Subcutaneous adipose tissue (tissue), 4 donors: ENCODE results near the gene LEUTX. TPM values are rescaled to one million over a fixed set of nuclear protein-coding genes. Genes with fewer than 3 reads are reported as not detected.

ENCODE experiments used
- CTCF ChIP-seq: fragments of 450-650 bp; IDR thresholded peaks from one replicate; pipeline ENCODE4 v1.5.1; 2016; ENCODE audit warnings: low read depth, mild to moderate bottlenecking, control low read depth, antibody characterized with exemption, moderate library complexity
- total RNA-seq, 4 donors: library from RNA; depleted of rRNA; stranded (reverse); fragments of >200 nt; gene quantifications; one replicate each; pipeline ENCODE4 v1.1.0, GENCODE V29; 2016

The LEUTX gene
- total RNA-seq, 4 donors from 2014 or later, result not detected

DNA sequence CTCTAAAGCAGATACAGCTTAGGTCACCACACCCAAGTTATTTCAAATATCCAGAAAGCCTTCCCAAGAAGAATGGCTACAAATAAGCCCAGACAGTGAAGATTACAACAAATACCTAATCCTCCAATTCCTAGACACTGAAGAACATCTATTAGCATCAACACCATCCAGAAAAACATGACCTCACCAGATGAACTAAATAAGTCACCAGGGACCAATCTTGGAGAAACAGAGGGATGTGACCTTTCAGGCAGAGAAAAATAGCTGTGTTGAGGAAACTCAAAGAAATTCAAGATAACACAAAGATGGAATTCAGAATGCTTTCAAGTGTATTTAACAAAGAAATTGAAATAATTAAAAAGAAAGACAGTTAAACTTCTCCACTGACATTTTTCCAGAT, 25.9 kb upstream of the LEUTX start:
- TF ChIP-seq CTCF, result no peak

- TF ChIP-seq CTCF, result no peak
These were observed 24.1 kb upstream of the LEUTX start for GRCh38 chr19:39754544-39754943.

DNA sequence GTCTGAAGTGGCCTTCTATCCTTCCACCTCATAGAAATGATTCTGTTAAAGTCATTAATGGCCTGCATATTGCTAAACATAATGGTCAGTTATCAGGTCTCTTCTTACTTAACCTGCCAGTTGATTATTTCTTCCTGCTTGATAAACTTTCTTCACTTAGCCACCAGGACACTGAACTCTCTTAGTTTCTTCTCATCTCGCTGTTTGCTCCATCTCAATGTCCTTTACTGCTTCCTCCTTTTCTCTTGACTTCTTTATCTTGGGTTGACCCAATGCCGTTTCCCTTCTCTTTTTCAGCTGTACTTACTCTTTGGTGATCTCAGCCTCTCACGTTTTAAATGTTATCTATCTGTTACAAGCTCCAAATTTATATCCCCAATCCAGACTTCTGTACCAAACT, 23.7 kb upstream of the LEUTX start:
- TF ChIP-seq CTCF, result no peak

DNA sequence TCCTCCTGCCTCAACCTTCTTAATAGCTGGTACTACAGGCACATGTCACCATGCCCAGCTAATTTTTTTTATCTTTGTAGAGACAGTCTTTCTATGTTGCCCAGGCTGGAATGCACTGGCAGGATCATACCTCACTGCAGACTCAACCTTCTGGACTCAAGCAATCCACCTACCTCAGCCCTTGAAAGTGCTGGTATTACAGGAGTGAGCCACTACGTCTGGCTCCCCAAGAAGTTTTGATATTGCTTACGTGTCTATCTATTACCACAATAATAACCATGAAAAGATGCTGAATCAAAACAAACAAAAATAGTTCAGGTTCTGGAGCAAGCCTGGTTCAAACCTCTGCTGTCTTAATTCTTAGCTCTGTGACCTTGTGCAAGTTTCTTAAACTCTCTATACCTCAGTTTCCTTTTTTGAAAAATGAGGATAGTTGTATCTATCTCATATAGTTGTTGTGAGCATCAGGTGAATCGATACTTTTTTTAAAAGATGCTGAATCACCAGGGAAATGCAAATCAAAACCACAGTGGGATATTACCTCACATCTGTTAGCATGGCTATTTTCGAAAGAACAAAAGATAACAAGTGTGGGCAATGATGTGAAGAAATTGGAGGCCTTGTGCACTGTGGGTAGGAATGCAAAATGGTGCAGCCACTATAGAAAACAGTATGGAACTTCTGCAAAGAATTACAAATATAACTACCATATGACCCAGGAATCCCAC, 19.0 kb upstream of the LEUTX start:
- no peak for TF ChIP-seq CTCF

- no peak for TF ChIP-seq CTCF
These were observed 13.3 kb upstream of the LEUTX start for GRCh38 chr19:39765091-39766076.

DNA sequence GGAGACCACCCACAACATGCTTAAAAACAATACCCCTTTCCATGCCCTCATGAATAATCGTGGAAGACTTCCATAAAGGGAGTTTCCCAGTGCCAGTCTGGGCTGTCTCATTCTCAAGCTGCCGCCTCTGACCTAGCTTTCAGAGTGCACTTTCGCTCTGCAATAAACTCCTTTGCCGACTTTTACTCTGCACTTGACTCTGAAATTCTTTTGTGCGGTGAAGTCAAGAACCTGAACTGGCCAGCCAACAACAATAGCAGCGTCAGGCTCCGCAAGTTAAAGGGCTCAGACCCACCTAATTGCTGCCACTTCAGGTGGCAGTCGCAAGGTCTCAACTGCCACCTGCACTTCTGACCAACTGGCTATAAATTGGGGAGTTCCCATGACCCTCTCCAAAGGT, 10.3 kb upstream of the LEUTX start:
- no peak for TF ChIP-seq CTCF

DNA sequence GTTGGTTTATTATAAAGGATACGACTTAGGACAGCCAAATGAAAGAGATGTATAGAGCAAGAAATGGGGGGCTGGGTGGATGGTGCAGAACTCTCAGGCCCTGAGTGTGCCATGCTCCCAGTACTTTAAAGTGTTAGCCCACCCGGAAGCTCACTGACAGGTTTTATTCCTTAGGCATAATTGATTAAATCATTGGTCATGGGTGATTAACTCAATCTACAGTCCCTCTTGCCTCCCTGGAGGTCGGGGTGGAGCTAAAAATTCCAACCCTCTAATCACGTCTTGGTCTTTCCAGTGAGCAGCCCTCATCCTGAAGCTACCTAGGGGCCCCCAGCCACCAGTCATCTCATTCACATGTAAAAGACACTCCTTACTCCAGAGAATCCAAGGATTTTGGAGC, 9.9 kb upstream of the LEUTX start:
- TF ChIP-seq CTCF, result no peak
